GM12878 (cell line): ENCODE data around the gene H6PD. TPM values are rescaled to one million over a fixed set of nuclear protein-coding genes. Genes with fewer than 3 reads are reported as not detected.

Source experiments
- ATAC-seq: fragments of 200-7000 bp; cut with Tn5 transposase; 3 replicates; pipeline ENCODE4 v1.9.1; 2020; ENCODE audit warnings: mild to moderate bottlenecking, moderate library complexity
- BruUV-seq: library from RNA; stranded (reverse); fragments of 400-500 nt; replicated peaks from 2 replicates; lab custom pipeline; 2021; lab: Mats Ljungman, UMichigan
- CTCF ChIA-PET: fragments of 300-600 bp; sonication (Branson Sonifier 250); formaldehyde crosslinking; extraction: SDS; loops from one replicate; lab custom pipeline; 2021; ENCODE audit warnings: inconsistent platforms; lab: Yijun Ruan, JAX
- POLR2A ChIA-PET: fragments of 350-600 bp; formaldehyde crosslinking; extraction: SDS; loops from one replicate; lab custom pipeline; 2021; ENCODE audit warnings: inconsistent platforms; lab: Charles Lee
- RAD21 ChIA-PET: fragments of 300-600 bp; sonication (Branson Sonifier 250); formaldehyde crosslinking; loops from one replicate; lab custom pipeline; 2023; ENCODE audit warnings: antibody characterized with exemption; ENCODE audit not compliant: unreplicated experiment; lab: Charles Lee
- SMC1A ChIA-PET: fragments of 300-600 bp; sonication (Branson Sonifier 250); formaldehyde crosslinking; loops from one replicate; lab custom pipeline; 2023; ENCODE audit not compliant: unreplicated experiment, uncharacterized antibody; lab: Charles Lee
- DNase-seq: peaks from one replicate; pipeline ENCODE4 v3.0.0-alpha.2; 2011; ENCODE audit warnings: low read depth, low spot score
- FAIRE-seq: peaks from 3 replicates; lab custom pipeline; 2011; peaks lifted over from hg19 to GRCh38; lab: Jason Lieb, UNC
- H2AFZ ChIP-seq: 2 replicates; pipeline ENCODE4 v1.6.0; 2011; ENCODE audit warnings: low read depth, low read length, control low read depth; ENCODE audit not compliant: control insufficient read depth
- H3K27ac ChIP-seq: 2 replicates; pipeline ENCODE4 v1.5.1; 2011; ENCODE audit warnings: control low read depth; ENCODE audit not compliant: control insufficient read depth, insufficient read depth
- H3K27me3 ChIP-seq, 2 experiments: replicated peaks in 1 of 2; 2 replicates each; pipeline versions ENCODE4 v1.6.0 to v1.6.1; 2011; ENCODE audit warnings: low read length in 1 of 2; ENCODE audit not compliant: control insufficient read depth in 2 of 2, insufficient read depth in 2 of 2
- H3K36me3 ChIP-seq, 2 experiments: 2 replicates each; pipeline ENCODE4 v1.5.1; 2011; ENCODE audit warnings: low read length in 1 of 2; ENCODE audit not compliant: control insufficient read depth in 2 of 2, insufficient read depth in 2 of 2
- H3K4me1 ChIP-seq: 2 replicates; pipeline ENCODE4 v1.6.1; 2011; ENCODE audit warnings: mild to moderate bottlenecking, low read length, moderate library complexity, mixed read lengths; ENCODE audit not compliant: control insufficient read depth, insufficient read depth
- H3K4me2 ChIP-seq: 2 replicates; pipeline ENCODE4 v1.6.0; 2011; ENCODE audit warnings: control low read depth; ENCODE audit not compliant: control insufficient read depth, insufficient read depth
- H3K4me3 ChIP-seq: fragments of 200-600 bp; sonication (generic); 2 replicates; pipeline ENCODE4 v1.5.1; 2016
- H3K79me2 ChIP-seq: 2 replicates; pipeline ENCODE4 v1.6.0; 2011; ENCODE audit warnings: low read length; ENCODE audit not compliant: control insufficient read depth, insufficient read depth
- H3K9ac ChIP-seq: 2 replicates; pipeline ENCODE4 v1.8.0; 2011; ENCODE audit warnings: low read length, control low read depth, mixed read lengths; ENCODE audit not compliant: control insufficient read depth, insufficient read depth
- H3K9me3 ChIP-seq: replicated peaks from 3 replicates; pipeline ENCODE4 v1.5.1; 2011; ENCODE audit warnings: mild to moderate bottlenecking, low read length; ENCODE audit not compliant: control insufficient read depth, insufficient read depth
- H4K20me1 ChIP-seq: 2 replicates; pipeline ENCODE4 v1.6.0; 2011; ENCODE audit not compliant: control insufficient read depth, insufficient read depth
- RAD21 ChIP-seq: IDR thresholded peaks from 2 replicates; pipeline ENCODE4 v1.6.1; 2011; ENCODE audit warnings: mild to moderate bottlenecking, low read depth, low read length, moderate library complexity; ENCODE audit not compliant: insufficient read depth
- SREBF2 ChIP-seq: IDR thresholded peaks from 2 replicates; pipeline ENCODE4 v1.6.1; 2012; ENCODE audit warnings: mild to moderate bottlenecking, low read length
- TCF12 ChIP-seq: IDR thresholded peaks from 2 replicates; pipeline ENCODE4 v1.6.1; 2011; ENCODE audit warnings: low read depth, mild to moderate bottlenecking, low read length
- ZNF274 ChIP-seq: IDR thresholded peaks from one replicate; pipeline ENCODE4 v1.8.0; 2011; ENCODE audit not compliant: insufficient read length, insufficient read depth
- ZSCAN29 ChIP-seq: fragments of 450-650 bp; IDR thresholded peaks from 2 replicates; pipeline ENCODE4 v1.6.1; 2017; ENCODE audit warnings: mild to moderate bottlenecking, moderate library complexity
- WGBS: methylation state at CpG from one replicate; pipeline ENCODE4 v1.1.6; 2016; ENCODE audit warnings: low lambda C conversion rate; ENCODE audit not compliant: insufficient replicate concordance, insufficient coverage; ENCODE audit errors: missing lambda C conversion rate; 5-methylcytosine and 5-hydroxymethylcytosine counted together
- in situ Hi-C: fragments of 300-500 bp; cut with MboI; formaldehyde crosslinking; loops from 9 replicates; pipeline ENCODE4 v1.14.3; 2018; ENCODE audit warnings: mixed read lengths
- intact Hi-C: fragments of 100-400 bp; cut with micrococcal nuclease; formaldehyde crosslinking; loops from one replicate; pipeline ENCODE4 v1.14.2; 2022; ENCODE audit not compliant: unreplicated experiment
- polyA plus RNA-seq, 11 experiments: library from polyadenylated mRNA; depleted of rRNA in 4 of 11; unstranded in 6 of 11; stranded (reverse) in 5 of 11; fragments of >200 nt; fragmentation: Nextera tagmentation in 4 of 11; fragmentation: Illumina TruSeq in 1 of 11; extraction: Ambion mirVana in 4 of 11; extraction: Trizol in 1 of 11; gene quantifications; 1 replicate in 1 of 11; 2 replicates in 10 of 11; pipeline versions ENCODE4 v1.2.1 to v1.2.3, GENCODE V29; 2011 to 2016; ENCODE audit warnings: inconsistent platforms in 2 of 11, missing spikeins in 2 of 11, low read depth in 1 of 11
- total RNA-seq, 4 experiments: library from RNA; depleted of rRNA in 3 of 4; stranded (reverse); fragments of >200 nt in 3 of 4; fragmentation: Illumina TruSeq in 1 of 4; extraction: Trizol in 1 of 4; gene quantifications; 2 replicates each; pipeline versions ENCODE4 v1.2.1 to v1.2.3, GENCODE V29; 2013 to 2021
- TF ChIP-seq, protein P1 (sequence below): fragments of 450-650 bp; IDR thresholded peaks from 2 replicates; pipeline ENCODE4 v1.6.1; 2014; ENCODE audit warnings: mild to moderate bottlenecking
- TF ChIP-seq, protein P2 (sequence below): IDR thresholded peaks from 2 replicates; pipeline ENCODE4 v1.6.1; 2012; ENCODE audit warnings: improper control_type of control experiment, low read depth, low read length; ENCODE audit not compliant: insufficient replicate concordance
- TF ChIP-seq, protein P3 (sequence below): IDR thresholded peaks from 2 replicates; pipeline ENCODE4 v1.6.1; 2012; ENCODE audit warnings: low read length, inconsistent platforms

The H6PD gene
- total and polyA plus RNA-seq, 10 of the 15 experiments (the other 5 are each of a cell fraction or from before 2014, with no cell fraction given): 1.2 to 20.7 (median 7.7) TPM

DNA sequence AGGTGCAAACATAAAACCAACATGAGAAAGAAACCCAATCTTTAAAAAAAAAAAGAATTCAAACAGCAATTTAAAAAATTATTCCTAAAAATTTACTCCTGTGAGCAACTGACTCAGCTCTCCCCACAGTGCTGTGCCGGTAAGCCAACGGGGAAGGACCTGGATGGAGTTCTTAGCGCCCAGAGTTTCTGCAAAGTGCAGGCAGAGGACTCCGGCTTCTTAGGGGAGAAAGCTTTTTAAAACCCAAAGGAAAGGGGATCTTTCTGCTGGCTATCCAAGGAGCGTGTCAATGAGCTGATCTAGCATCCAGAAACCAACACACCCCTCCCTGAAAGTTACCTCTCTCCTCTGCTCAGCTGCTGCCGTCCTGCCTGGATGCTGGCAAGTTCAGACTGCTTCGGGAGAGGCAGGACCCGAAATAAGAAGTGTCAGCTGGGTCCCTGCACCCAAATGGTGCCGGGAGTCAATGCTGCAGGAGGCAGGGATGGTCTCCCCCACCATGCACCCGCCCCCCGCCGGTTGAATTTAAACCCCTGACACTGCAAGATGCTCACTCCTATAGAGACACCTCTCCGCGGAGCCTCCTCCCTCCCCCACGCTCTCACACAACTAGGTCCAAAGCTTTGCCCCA is 32.2 kb upstream of the H6PD start:
- DNase-seq (no peak), ATAC-seq (no peak), FAIRE-seq (no peak)
- Histone ChIP-seq H3K9ac (no peak overlapping the region), H2AFZ (no peak overlapping the region), H3K4me2 (peak overlapping the region; percentile 79), H3K36me3 (no peaks in the 10 kb centered on the region), H3K27ac (no peak overlapping the region), H3K9me3 (no peaks in the 10 kb centered on the region), H4K20me1 (no peaks in the 10 kb centered on the region), H3K4me1 (peaks cover 40% of the 10 kb centered on the region), H3K27me3 (peaks cover 0 to 30% of the 10 kb centered on the region in 2 experiments; a peak in 3 of 4 replicates), H3K4me3 (no peak overlapping the region; the same call in 1 of the 2 replicates), H3K79me2 (no peaks in the 10 kb centered on the region)
- ChIA-PET CTCF (interaction anchor here (0.6 to 2.8 kb wide), 6 partner anchors 22 to 194 kb away, joined by 3 to 8 read pairs (median 4); no protein-coding TSS in a partner anchor), SMC1A (interaction anchor here (0.9 to 2.8 kb wide), 4 partner anchors 10 to 91 kb away, joined by 4 to 16 read pairs (median 11); partner anchors contain the start of gene H6PD), RAD21 (interaction anchor here (0.9 to 1.4 kb wide), 3 partner anchors 48 to 91 kb away, joined by 3 to 6 read pairs (median 3); no protein-coding TSS in a partner anchor), POLR2A (interaction anchor here (0.6 to 1.4 kb wide), 4 partner anchors 14 to 540 kb away, joined by 3 to 6 read pairs (median 4); partner anchors contain the start of gene H6PD)
- intact Hi-C loops: no loop called here
- in situ Hi-C loops: no loop called here
- no peak for TF ChIP-seq SREBF2
- TF ChIP-seq, protein P1, sequence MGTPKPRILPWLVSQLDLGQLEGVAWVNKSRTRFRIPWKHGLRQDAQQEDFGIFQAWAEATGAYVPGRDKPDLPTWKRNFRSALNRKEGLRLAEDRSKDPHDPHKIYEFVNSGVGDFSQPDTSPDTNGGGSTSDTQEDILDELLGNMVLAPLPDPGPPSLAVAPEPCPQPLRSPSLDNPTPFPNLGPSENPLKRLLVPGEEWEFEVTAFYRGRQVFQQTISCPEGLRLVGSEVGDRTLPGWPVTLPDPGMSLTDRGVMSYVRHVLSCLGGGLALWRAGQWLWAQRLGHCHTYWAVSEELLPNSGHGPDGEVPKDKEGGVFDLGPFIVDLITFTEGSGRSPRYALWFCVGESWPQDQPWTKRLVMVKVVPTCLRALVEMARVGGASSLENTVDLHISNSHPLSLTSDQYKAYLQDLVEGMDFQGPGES: no peak
- TF ChIP-seq TCF12: no peak
- BruUV-seq: TSS peak; percentile 62
- whole genome bisulfite sequencing: 21% methylated on average over 15 of the region's 15 CpGs

DNA sequence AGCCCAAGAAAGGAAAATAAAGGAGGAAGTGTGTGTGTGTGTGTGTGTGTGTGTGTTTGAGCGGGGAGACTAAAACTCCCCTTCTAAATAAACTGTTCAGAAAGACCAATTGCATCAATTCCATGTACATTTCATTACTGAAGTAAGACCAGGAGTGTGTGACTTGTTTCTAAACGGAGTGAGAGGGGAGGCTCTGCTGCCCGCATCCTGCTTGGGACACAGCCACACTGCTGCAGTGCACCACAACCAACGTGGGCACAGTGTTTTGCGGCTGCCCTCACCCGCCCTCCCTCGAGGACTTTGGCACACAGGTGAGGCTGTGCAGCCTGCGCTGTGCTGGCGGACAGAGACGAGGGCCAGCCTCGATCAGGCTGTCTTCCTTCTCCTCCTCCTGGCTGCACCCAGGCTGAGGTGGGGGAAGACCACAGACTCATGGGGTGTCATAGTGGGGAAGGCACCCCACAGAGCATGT is 31.0 kb upstream of the H6PD start:
- ATAC-seq: no peak
- BruUV-seq: no TSS peak
- TF ChIP-seq RAD21 (no peak), ZNF274 (no peak), ZSCAN29 (no peak)
- TF ChIP-seq, protein P2, sequence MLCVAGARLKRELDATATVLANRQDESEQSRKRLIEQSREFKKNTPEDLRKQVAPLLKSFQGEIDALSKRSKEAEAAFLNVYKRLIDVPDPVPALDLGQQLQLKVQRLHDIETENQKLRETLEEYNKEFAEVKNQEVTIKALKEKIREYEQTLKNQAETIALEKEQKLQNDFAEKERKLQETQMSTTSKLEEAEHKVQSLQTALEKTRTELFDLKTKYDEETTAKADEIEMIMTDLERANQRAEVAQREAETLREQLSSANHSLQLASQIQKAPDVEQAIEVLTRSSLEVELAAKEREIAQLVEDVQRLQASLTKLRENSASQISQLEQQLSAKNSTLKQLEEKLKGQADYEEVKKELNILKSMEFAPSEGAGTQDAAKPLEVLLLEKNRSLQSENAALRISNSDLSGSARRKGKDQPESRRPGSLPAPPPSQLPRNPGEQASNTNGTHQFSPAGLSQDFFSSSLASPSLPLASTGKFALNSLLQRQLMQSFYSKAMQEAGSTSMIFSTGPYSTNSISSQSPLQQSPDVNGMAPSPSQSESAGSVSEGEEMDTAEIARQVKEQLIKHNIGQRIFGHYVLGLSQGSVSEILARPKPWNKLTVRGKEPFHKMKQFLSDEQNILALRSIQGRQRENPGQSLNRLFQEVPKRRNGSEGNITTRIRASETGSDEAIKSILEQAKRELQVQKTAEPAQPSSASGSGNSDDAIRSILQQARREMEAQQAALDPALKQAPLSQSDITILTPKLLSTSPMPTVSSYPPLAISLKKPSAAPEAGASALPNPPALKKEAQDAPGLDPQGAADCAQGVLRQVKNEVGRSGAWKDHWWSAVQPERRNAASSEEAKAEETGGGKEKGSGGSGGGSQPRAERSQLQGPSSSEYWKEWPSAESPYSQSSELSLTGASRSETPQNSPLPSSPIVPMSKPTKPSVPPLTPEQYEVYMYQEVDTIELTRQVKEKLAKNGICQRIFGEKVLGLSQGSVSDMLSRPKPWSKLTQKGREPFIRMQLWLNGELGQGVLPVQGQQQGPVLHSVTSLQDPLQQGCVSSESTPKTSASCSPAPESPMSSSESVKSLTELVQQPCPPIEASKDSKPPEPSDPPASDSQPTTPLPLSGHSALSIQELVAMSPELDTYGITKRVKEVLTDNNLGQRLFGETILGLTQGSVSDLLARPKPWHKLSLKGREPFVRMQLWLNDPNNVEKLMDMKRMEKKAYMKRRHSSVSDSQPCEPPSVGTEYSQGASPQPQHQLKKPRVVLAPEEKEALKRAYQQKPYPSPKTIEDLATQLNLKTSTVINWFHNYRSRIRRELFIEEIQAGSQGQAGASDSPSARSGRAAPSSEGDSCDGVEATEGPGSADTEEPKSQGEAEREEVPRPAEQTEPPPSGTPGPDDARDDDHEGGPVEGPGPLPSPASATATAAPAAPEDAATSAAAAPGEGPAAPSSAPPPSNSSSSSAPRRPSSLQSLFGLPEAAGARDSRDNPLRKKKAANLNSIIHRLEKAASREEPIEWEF: no peak
- TF ChIP-seq, protein P3, sequence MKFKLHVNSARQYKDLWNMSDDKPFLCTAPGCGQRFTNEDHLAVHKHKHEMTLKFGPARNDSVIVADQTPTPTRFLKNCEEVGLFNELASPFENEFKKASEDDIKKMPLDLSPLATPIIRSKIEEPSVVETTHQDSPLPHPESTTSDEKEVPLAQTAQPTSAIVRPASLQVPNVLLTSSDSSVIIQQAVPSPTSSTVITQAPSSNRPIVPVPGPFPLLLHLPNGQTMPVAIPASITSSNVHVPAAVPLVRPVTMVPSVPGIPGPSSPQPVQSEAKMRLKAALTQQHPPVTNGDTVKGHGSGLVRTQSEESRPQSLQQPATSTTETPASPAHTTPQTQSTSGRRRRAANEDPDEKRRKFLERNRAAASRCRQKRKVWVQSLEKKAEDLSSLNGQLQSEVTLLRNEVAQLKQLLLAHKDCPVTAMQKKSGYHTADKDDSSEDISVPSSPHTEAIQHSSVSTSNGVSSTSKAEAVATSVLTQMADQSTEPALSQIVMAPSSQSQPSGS: no peak

More for the DNA sequence above, 31.0 kb upstream of the H6PD start:
- Histone ChIP-seq H2AFZ (no peak overlapping the region), H4K20me1 (no peaks in the 10 kb centered on the region), H3K9me3 (no peaks in the 10 kb centered on the region), H3K4me3 (no peak overlapping the region), H3K36me3 (no peaks in the 10 kb centered on the region), H3K4me2 (no peak overlapping the region), H3K79me2 (no peaks in the 10 kb centered on the region), H3K4me1 (peaks cover 30% of the 10 kb centered on the region), H3K9ac (no peak overlapping the region), H3K27ac (no peak overlapping the region), H3K27me3 (peaks cover 0 to 23% of the 10 kb centered on the region in 2 experiments; a peak in 3 of 4 replicates)
- DNase-seq (no peak), FAIRE-seq (no peak)
- WGBS: 26% methylated on average over 11 of the region's 11 CpGs
- ChIA-PET POLR2A (no interaction called here), RAD21 (no interaction called here), SMC1A (no interaction called here), CTCF (no interaction called here)
- in situ Hi-C loops (no loop called here), intact Hi-C loops (no loop called here)
